ENCODE results near the gene ARX. TPM values are rescaled to one million over a fixed set of nuclear protein-coding genes. Genes with fewer than 3 reads are reported as not detected.

Gene ARX
- polyA plus RNA-seq (ENCODE audit: insufficient read length in 4 of 4): not detected

DNA sequence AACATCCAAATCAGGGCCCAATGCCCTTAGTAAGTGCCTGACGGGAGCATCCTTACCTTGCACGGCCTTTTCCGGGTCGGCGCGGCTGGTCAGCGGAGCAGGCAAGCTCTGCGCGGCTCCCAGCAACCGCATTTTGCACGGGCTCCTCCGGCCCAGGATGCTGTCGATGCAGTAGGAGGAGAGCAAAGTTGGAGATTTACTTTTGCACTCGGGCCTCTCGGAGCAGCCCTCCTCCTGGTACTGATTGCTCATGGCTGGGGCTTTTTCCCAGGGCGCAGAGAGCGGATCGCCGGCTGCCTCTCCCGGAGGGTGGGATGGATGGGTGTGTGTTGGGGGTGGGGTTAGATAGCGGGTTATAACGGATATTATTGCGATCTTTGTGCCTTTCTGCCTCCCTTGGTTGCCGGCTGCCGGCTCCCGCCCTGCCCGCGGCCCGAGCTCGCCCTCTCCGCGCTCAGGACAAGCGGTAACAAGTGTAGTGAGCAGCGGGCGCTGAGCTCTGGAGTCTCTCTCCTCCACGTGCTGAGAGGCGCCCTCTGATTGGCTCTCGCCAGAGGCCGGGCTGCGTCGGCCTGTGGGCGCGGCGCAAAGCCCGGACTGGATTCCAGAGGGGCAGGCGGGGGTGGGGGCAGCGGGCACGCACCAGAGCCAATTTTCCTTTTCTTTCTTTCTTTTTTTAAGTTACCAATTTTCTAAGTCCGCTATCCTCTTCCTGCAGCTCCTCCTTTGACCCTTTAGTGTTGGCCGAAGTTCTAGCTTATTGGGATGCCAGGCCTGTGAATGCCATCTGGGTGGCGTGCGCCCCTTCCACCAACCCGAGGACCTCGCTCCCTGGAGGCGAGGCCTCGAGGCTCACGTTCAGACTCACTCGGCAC lies at the start of gene ARX:
ARX (minus strand) TSS at position 480 of the 875 bp plus-strand sequence; CDS start at position 252, 228 bp downstream.
- DNase-seq (ENCODE audit: low read depth in 4 of 4, low spot score in 3 of 4): peak in 3 of 4 donors; percentile 34 to 49 (median 44)

DNA sequence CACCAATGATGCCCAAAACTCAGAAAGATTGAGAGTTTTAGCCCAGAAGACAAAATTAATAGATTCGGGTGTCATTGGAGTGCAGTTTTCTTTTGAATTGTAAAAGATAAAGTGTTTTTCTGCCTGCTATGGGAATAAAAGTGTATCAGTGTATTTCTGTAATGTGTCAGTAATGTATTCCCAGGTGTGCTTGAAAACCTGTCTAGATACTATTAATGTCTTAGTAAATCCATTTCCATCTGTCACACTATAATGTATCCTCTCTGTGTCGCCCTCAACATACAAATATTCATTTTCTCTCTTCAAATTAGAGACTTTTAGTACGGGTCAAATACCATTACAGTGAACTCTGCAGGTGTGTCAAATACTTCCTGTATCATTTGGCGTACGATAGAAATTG lies 43.5 kb upstream of the ARX start:
- no peak for DNase-seq (ENCODE audit: low read depth in 4 of 4, low spot score in 3 of 4)

DNA sequence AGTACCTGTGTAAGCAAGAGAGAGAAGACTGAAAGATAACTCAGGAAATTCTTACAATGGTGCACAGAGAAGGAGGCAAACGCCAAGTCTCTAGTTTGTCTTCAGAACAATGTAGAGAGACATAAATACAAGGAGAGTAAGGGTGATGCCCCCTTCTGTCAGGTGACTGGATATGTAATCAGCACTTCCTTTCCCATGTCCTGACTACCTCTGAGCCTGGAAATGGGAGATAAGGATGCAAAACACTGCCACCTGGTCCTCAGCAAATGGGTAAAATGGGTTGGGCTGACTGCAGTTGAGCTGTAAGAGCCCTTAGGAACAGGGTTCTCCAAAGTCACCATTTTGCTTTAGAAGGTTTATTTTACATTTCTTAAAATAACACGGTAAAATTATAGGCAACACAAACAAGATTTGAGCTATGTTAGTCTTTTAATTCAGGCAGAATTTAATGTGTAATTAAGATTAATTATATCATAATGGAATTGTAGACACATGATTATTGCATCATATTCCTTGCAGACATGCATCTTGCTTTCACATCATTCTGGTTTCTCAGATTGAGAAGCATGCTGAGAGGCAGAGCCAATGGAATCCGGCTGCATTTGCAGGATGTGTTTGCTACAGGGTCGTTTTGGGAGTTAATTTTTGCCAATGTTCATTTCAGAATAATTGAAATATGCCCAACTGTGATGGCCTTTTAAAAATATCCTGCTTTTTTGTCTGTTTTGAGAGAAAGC lies 37.2 kb upstream of the ARX start:
- no peak for DNase-seq (ENCODE audit: low read depth in 4 of 4, low spot score in 3 of 4)

DNA sequence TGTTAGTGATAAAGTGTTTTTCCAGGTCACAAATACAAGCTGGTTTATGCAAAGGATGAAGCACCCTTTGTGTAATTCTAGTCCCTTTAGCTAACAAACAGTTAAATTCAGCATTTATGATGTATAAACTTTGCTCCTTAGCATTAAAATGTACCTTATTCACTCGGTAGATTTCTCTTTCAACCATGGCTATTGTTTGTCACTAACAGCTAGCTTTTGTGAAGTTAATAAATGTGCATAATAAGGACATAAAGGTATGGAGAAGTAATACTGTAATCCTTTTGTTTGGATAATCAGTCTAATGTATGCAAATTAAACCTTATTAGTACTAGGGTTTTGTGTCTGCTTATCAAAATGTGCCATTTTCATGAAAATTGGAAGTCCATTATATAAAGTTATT lies 34.2 kb upstream of the ARX start:
- DNase-seq (ENCODE audit: low read depth in 4 of 4, low spot score in 3 of 4): no peak

DNA sequence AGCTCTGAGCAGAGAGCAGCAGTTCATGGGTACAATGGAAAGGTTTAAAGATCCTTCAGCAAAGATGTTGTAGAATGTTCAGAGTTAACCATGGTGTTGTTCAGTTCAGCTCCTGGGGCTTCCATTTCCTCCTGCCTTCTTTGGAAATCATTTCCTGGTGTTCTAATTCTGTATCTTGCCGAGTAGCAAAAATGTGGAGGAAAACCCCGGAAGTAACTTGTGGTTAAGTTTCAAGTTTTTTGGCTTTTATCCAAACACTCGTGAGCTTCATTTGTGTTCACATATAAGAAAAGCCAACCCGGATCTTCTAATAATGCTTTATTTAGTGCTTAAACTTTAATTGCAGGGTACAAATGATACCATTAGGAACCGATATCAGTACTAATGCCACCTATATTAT lies 33.6 kb upstream of the ARX start:
- DNase-seq (ENCODE audit: low read depth in 4 of 4, low spot score in 3 of 4): no peak

GRCh38 chrX:25048178-25048577 lies 32.4 kb upstream of the ARX start:
- DNase-seq (ENCODE audit: low read depth in 4 of 4, low spot score in 3 of 4): no peak

GRCh38 chrX:25043192-25043591 lies 27.4 kb upstream of the ARX start:
- DNase-seq (ENCODE audit: low read depth in 4 of 4, low spot score in 3 of 4): no peak

DNA sequence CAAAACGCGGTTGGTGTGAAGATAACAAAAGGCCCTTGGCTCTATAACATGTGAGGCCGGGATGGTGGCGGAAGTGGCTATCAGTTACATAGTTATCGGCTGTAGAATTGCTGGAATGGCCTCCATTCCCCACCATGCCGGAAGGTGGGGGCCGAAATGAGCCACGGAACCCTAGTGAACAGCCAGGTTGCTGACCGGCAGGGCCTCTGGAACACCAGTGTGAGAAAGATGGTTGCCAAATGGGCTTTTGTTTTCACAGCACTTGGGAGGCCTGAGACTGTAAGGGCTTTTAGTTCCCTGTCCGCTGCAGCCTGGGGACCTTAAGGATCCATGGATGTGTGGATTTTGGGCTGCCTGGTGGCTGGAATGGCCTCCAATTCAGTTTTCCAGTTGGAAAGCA lies 23.3 kb upstream of the ARX start:
- DNase-seq (ENCODE audit: low read depth in 4 of 4, low spot score in 3 of 4): no peak

- no peak for DNase-seq (ENCODE audit: low read depth in 4 of 4, low spot score in 3 of 4)
Observed at GRCh38 chrX:25034889-25035288, 19.1 kb upstream of the ARX start.

DNA sequence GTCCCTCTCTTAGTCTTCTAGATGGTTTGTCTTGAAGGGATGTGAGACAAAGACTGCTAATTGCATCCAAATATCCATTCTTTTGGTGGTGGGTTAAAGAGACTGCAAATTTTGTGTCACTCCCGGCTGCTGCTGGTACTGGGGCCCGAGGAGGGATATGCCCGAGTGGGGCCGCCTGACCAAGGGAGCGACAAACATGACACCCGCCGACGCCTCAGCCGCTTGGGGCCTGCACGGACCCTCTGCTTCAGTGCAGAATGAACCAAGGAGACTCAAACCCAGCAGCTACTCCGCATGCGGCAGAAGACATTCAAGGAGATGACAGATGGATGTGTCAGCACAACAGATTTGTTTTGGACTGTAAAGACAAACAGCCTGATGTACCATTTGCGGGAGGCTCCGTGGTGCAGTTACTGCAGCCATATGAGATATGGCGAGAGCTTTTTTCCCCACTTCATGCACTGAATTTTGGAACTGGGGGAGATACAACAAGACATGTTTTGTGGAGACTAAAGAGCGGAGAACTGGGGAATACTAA lies 13.6 kb upstream of the ARX start:
- no peak for DNase-seq (ENCODE audit: low read depth in 4 of 4, low spot score in 3 of 4)

- no peak for DNase-seq (ENCODE audit: low read depth in 4 of 4, low spot score in 3 of 4)
Observed at GRCh38 chrX:25028726-25029125, 13.0 kb upstream of the ARX start.

DNA sequence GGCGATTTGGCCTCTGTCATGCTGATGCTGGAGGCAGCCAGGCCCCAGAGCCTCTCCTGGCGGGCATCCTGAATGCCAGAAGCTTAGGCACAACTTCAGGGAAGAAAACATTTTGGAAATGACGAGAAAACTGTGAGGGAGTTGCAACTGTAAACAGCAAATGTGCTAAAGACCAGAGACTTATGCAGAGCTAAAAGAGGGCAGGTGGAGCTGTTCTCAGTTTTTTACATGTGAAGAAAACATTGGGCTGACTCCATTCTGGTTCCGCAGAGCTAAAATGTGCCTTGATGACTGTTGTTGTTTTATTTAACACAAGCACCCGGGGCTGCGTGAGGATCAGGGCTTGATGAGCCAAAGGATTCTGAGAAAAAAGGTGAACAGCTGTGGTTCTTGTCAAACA lies 10.8 kb upstream of the ARX start:
- no peak for DNase-seq (ENCODE audit: low read depth in 4 of 4, low spot score in 3 of 4)

GRCh38 chrX:25025615-25026014 lies 9.8 kb upstream of the ARX start:
- DNase-seq (ENCODE audit: low read depth in 4 of 4, low spot score in 3 of 4): no peak

DNA sequence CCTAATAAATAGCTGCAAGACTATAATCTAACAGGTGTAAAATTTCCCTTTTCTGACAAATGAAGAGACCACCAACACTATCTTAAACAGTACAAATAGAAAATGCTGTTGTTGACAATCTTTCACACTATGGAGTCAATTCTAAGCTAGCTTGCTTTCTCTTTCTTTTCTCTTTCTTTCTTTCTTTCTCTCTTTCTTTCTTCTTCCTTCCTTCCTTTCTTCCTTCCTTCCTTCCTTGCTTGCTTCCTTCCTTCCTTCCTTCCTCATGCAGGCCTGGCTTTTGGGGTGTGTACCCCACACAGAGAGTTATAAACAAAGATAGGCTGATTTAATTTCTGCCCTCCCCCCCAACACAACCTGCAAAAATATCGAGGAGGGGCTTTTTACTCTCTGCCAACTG lies 8.1 kb upstream of the ARX start:
- no peak for DNase-seq (ENCODE audit: low read depth in 4 of 4, low spot score in 3 of 4)

DNA sequence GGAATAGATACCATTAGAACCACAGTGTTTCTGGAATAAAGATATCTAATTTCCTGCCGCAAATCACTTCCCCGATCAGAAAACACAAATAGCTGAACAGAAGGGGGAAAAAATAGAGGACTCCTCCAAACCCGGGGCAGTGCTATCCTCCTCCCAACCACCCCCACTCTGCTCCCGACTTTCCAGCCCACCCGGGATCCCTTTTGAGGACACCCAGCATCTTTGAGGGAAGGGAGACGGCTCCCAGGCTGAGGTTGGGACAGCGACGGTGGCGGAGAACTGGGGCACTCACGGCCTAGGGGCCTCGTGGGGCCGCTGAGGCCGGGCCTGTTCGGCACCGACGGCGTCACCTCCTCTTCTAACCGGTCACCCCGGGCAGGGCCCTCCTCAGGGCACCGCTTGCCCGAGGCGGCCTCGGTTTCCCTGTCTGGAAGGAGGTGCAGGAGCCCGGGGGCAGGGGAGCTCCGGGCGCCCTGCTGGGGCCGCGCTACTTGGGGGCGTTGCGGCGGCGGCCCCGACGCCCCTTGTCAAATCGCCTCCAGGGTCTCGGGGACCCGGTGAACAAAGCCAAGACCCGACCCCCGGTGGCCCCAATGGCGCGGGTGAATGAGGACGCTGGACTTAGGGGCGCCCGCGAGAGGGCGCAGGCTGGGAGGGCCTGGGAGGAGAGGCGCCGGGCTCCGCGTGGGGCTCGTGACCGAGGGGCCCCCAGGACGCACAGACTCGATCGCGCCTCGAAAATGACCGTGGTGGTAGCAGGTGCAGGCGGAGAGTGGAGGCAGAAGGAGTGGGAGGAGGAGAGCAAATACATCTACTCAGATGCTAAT lies 6.9 kb upstream of the ARX start:
- no peak for DNase-seq (ENCODE audit: low read depth in 4 of 4, low spot score in 3 of 4)

GRCh38 chrX:25020905-25021449 lies 5.2 kb upstream of the ARX start:
- DNase-seq (ENCODE audit: low read depth in 4 of 4, low spot score in 3 of 4): no peak

DNA sequence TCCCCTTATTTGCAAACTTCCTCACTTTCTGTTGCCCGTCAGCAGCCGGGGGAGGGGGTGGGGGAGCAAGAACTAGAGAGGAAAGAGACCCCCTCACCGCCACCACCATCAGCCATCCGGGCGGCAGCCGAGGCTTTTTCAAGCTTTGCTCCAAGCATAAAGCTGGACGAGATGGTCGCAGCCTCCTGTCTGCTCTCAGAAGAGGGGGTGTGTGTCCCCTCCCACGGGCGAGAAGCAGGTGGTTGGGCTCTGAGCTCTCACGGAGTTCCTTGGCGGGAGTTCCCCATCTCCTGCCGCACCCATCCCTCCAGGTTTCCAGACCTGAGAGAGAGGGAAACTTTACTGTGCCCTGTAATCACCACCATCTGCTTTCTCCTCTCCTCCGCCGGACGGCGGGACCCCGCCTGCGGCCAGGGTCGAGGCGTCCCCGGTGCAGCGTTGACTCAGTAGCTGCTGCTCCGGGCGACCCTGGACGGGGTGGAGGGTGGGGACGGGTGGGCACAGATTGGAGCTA lies 4.7 kb upstream of the ARX start:
- DNase-seq (ENCODE audit: low read depth in 4 of 4, low spot score in 3 of 4): no peak

DNA sequence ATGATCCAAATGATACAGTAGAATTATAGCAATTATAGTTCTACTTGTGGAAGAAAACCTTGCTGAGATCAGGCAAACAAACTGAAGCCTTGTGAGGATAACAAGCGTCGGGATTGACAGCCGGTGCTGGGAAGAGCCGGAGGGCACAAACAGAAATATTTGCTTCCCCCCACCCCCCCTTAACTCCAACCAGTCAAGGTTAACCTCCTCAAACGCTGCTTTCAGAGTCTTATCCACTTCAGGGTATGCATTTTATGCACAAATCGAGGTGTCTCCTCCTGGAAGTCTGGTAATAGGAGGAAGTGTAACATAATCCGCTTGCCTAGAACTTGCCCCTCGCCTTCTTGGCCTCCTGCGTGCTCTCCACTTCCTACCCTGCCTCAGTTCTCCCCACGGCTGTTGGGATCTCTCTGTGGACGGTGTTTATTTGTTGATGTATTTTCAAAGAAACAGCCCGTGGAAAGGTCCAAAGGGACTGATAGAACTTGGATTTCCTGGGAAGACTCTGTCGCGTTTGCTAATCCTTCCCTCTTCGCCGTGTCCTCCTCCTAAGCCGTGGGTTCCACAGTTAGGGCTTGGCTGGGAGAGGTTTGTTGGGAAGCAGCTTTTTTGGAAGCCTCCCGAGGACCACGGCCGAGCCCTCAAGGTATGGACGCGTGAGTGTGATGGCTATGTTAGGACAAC lies 4.1 kb upstream of the ARX start:
- no peak for DNase-seq (ENCODE audit: low read depth in 4 of 4, low spot score in 3 of 4)

DNA sequence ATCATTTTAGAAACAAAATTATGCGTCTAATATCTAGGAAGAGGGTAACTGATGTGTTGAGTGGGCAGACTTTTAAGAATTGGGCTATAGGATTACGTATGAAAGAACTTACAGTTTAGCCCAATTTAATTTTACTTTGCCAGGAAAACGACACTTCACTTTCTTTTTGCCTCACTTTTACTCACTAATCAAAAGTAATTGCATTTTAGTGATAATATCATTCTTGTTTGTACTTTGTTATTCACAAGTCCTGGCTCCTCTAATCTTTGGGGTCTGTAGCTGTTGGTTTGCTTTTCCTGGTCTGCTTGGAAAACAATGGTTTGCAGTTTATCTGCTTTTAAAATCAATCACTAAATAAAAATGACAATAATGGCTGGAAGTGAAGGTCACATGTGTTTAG lies 2.9 kb upstream of the ARX start:
- no peak for DNase-seq (ENCODE audit: low read depth in 4 of 4, low spot score in 3 of 4)
